ENCODE data around the gene PTPRN2.

DNA sequence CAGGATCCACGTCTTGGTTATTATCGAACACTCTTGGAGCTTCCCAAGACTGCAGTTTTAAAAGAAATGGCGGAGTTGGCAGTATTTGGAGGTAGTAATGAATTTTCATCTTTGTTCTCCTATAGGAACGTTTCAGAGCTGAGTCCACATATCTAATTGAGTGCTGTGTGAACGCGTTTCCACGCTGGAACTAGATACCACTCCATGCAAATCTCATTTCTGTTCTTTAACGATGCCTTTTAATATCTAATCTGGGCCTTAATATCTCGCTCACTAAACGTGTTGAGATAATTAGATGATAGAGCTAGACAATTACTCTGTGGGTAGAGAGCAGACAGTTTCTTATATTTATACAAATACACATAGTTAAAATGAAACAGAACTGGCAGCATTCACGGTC lies 727.2 kb downstream of the PTPRN2 start:
- TF ChIP-seq, protein P1, sequence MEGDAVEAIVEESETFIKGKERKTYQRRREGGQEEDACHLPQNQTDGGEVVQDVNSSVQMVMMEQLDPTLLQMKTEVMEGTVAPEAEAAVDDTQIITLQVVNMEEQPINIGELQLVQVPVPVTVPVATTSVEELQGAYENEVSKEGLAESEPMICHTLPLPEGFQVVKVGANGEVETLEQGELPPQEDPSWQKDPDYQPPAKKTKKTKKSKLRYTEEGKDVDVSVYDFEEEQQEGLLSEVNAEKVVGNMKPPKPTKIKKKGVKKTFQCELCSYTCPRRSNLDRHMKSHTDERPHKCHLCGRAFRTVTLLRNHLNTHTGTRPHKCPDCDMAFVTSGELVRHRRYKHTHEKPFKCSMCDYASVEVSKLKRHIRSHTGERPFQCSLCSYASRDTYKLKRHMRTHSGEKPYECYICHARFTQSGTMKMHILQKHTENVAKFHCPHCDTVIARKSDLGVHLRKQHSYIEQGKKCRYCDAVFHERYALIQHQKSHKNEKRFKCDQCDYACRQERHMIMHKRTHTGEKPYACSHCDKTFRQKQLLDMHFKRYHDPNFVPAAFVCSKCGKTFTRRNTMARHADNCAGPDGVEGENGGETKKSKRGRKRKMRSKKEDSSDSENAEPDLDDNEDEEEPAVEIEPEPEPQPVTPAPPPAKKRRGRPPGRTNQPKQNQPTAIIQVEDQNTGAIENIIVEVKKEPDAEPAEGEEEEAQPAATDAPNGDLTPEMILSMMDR (IDR thresholded peaks at IDR 0.05) = no peak
- no peak for TF ChIP-seq TCF7L2 (IDR thresholded peaks at IDR 0.05; ENCODE audit: low read depth, low read length)
